DMS 273 (cell line): ENCODE measurements around the gene CHST2.

Experiments used
- DNase-seq: peaks from one replicate; lab custom pipeline; 2025; ENCODE audit not compliant: unreplicated experiment; lab: John Stamatoyannopoulos, UW

The CHST2 gene

DNA sequence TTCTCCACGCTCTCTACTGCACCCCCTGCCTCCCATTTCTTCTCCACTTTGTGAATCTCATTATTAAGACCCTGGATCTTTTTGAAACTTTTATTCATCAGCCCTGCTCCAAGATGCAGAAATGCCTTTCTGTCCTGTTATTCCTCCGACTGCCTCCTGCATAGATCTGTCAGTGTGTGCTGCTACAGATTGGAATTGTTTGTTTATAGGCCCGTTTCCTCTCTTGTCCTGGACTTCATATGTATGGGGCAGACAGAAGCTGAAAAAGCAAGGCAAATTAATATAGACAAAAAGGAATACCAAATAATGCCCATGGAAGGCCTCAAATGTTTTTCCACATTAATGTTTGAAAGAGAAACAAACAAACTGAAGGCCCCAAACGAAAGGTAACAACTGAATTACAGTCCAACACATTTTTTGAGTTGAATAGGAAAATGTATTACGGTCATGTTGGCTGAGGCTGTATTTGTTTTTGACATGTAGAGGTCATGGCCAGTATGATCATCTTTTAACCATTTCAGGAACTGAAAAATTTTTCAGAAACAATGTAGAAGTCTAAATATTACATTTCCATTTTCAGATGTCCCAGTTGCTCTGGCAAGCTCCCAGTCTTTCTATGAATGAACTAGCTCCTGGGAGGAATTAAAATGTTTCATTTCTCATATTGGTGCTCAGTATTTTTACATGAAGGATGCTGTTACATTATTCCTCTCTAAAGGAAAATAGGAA, 8.8 kb downstream of the CHST2 start:
- DNase-seq: no peak

GRCh38 chr3:143132246-143132980, 12.8 kb downstream of the CHST2 start:
- no peak for DNase-seq

DNA sequence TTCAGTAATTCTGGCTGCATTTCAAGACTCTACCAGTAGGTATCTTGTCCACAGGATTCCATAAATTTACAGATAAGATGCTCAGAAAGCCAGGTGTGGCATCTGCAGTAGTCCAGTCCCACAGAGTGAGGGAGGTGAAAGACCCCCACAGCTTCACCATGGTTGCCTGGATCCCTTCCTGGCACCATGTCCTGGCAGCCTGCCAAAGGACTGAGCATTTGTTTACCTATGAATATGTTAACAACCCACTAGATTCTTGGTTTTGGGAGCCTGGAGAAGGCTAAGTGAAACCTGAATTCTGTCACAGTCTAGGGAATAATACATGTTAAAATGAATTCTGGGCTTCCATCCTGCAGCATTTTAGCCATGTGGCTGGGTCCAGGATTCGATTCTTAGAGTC, 14.9 kb downstream of the CHST2 start:
- DNase-seq: peak; percentile 91

- peak; percentile 70 for DNase-seq
Measured at GRCh38 chr3:143135150-143135549, 15.6 kb downstream of the CHST2 start.

DNA sequence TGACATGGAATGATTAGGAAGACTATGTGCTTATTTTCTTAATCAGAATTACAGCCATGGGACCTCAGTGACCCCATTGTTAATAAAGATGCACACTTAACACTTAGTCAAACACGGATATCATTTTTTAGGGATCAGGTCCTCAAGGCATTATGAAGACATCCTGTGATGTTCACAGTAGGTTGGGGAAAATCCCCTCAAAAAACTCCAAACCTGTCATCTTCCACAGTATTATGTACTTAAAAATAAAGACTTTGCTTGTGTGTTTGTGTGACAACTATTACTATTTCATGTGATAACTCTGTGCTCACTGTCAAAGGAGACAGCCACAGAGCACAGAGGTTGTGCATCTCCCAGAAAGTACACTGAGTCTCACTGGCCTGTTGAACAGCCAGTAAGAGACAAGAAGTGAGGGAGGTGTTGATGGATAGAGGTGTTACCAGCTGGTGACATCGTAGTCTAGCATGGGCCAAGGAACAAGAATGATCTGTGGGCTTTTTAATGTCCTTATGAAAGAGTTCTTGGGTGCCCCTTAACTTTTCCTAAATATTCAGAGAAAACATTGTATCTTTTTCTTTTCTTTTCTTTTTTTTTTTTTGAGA, 18.0 kb downstream of the CHST2 start:
- no peak for DNase-seq

- peak; percentile 25 for DNase-seq
Measured at GRCh38 chr3:143138953-143139352, 19.4 kb downstream of the CHST2 start.

GRCh38 chr3:143139762-143140161, 20.2 kb downstream of the CHST2 start:
- no peak for DNase-seq

GRCh38 chr3:143140550-143140949, 21.0 kb downstream of the CHST2 start:
- no peak for DNase-seq

- DNase-seq: no peak
Measured at GRCh38 chr3:143142354-143142753, 22.8 kb downstream of the CHST2 start.

- DNase-seq: no peak
Measured at GRCh38 chr3:143145906-143146305, 26.3 kb downstream of the CHST2 start.

- DNase-seq: no peak
Measured at GRCh38 chr3:143146486-143147274, 27.1 kb downstream of the CHST2 start.

DNA sequence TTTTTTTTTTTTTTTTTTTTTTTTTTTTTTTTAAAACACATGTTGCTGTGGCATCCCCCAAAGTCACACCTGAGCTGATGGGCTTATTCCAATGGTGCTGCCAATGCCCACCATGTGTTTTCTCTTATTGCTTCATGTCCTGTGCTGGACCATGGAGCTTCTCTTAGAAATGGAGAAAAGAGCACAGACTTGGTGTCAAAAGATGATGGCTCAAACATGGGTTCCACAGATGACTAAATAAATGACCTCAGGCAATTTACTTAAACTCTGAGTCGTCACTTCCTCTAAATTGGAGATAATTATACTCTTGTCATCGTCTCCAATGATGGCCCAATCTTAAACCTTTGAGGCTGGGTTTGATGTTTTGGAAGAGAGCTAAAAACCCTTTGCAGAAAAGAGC, 28.1 kb downstream of the CHST2 start:
- DNase-seq: no peak

DNA sequence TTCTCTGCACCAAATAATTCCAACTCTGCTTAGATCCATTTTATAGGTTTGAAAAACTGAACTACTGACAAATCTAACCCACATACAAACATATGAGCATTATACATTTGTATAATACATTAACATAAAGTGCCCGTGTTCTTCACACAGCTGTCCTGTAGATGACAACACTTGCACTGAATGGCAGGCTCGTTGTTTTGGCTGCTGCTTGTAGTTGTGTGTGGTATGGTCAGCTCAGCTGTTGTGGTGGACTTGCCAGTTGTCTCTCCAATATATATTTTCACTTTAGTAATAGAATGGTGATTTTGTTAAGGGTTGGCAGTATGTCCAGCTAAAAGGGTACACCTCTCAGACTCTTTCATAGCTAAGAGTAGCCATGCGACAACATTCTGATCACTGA, 30.5 kb downstream of the CHST2 start:
- DNase-seq: no peak

- DNase-seq: no peak
Measured at GRCh38 chr3:143151004-143151731, 31.6 kb downstream of the CHST2 start.

DNA sequence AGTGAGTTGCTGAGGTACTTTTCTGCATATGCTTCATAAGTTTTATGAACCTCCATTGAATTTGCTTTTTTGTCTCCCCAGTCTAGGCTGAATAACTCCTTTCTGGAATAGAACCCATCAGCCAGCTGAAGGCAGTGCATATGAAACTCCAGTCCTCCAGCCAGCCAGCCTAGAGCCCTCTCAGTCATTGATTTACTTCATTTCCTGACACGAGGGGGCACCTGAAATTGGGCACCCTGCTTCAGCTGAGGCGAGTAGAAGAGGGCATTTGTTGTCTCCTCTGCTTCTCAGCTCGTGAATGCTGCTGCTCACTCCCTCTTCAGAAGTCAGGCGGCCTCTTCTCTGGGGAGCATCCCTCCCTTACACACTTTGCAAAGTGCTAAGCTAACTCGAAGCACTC, 32.5 kb downstream of the CHST2 start:
- no peak for DNase-seq

GRCh38 chr3:143155756-143156155, 36.2 kb downstream of the CHST2 start:
- DNase-seq: no peak

- peak; percentile 39 for DNase-seq
Measured at GRCh38 chr3:143158014-143158988, 38.7 kb downstream of the CHST2 start.

GRCh38 chr3:143160437-143160836, 40.9 kb downstream of the CHST2 start:
- no peak for DNase-seq

DNA sequence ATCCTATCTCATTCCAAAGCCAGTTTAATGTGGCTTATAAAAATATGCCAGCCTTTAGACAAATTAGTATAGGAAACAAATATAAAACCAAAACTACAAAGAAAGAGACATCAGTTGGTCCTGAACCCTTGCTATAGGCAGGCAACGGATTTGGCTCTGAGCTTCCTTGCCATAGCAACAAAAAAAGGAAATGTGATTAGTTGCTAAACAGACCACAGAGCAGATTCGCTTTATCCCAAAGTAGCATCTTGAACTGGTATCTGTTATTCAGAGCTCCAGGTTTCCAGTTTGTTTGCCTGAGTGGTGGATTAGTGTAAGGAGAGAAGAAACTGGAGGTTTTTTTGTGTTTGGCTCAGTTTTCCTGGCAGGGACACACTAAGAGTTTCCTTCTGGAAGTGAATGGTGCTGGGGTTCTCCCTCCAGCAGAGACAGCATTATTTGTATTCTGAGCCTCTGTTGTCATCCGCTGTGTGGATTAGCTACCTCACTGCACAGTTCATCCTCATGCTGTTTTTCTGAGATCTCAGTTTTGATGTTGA, 44.1 kb downstream of the CHST2 start:
- no peak for DNase-seq
